OCI-LY1 (cell line): Measurements from ENCODE around the gene CCDC57.

ENCODE experiments used
- CTCF ChIP-seq: fragments of 200-600 bp; sonication (generic), shearing (Covaris generic); IDR thresholded peaks from 2 replicates; pipeline ENCODE4 v1.5.1; 2017; ENCODE audit warnings: mild to moderate bottlenecking, antibody characterized with exemption, low read length, moderate library complexity, mixed read lengths
- EZH2 ChIP-seq: fragments of 200-600 bp; sonication (generic), shearing (Covaris generic); IDR thresholded peaks from 2 replicates; pipeline ENCODE4 v1.8.0; 2017; ENCODE audit warnings: borderline replicate concordance, mixed run types, mild to moderate bottlenecking, antibody characterized with exemption, low read length, moderate library complexity, mixed read lengths

GRCh38 chr17:82168568-82168967 lies 44.1 kb downstream of the CCDC57 start:
- TF ChIP-seq CTCF: no peak
- no peak for TF ChIP-seq EZH2
